ENCODE data around the gene ZC4H2.

ZC4H2 gene

GRCh38 chrX:64975491-64975890 is 759 bp downstream of the ZC4H2 start:
- ATAC-seq (ENCODE audit: insufficient read depth, low read depth) (peak; percentile 56), DNase-seq (peak; percentile 71)
- H3K9me3 ChIP-seq (ENCODE audit: insufficient read depth, low read length, severe bottlenecking), result no peaks in the 10 kb centered on the region
- H3K27me3 ChIP-seq (ENCODE audit: insufficient read depth, low read length, poor library complexity), result no peaks in the 10 kb centered on the region
- H4K20me1 ChIP-seq (ENCODE audit: insufficient read depth, low read length), result no peaks in the 10 kb centered on the region
- H3K36me3 ChIP-seq (ENCODE audit: insufficient read depth, low read length), result peaks cover 15% of the 10 kb centered on the region
- peaks cover 58% of the 10 kb centered on the region for H3K79me2 ChIP-seq (ENCODE audit: insufficient read depth, low read length)
- peak overlapping the region; percentile 71 to 84 for H3K4me3 ChIP-seq (ENCODE audit: low read depth in 1 of 2, low read length in 2 of 2)
- H3K9ac ChIP-seq (ENCODE audit: low read depth, low read length), result peak overlapping the region; percentile 83
- H3K4me1 ChIP-seq (ENCODE audit: insufficient read depth, low read length), result peaks cover 27% of the 10 kb centered on the region
- H2AFZ ChIP-seq (ENCODE audit: low read depth, low read length), result peak overlapping the region; percentile 69
- H3K27ac ChIP-seq (ENCODE audit: low read length), result peak overlapping the region; percentile 79
- peak overlapping the region; percentile 80 for H3K4me2 ChIP-seq (ENCODE audit: insufficient read depth, low read length)
- TF ChIP-seq EZH2 (IDR thresholded peaks at IDR 0.05; ENCODE audit: borderline replicate concordance, low read depth, low read length, severe bottlenecking) (no peak), CTCF (IDR thresholded peaks at IDR 0.05; ENCODE audit: borderline replicate concordance, extremely low read depth, low read length, poor library complexity, severe bottlenecking) (no peak)

- Histone ChIP-seq H3K27ac (ENCODE audit: low read length) (no peak overlapping the region), H2AFZ (ENCODE audit: low read depth, low read length) (no peak overlapping the region), H3K79me2 (ENCODE audit: insufficient read depth, low read length) (peaks cover 27% of the 10 kb centered on the region), H3K36me3 (ENCODE audit: insufficient read depth, low read length) (peaks cover 13% of the 10 kb centered on the region), H3K4me2 (ENCODE audit: insufficient read depth, low read length) (no peak overlapping the region), H3K4me1 (ENCODE audit: insufficient read depth, low read length) (no peaks in the 10 kb centered on the region), H4K20me1 (ENCODE audit: insufficient read depth, low read length) (no peaks in the 10 kb centered on the region), H3K4me3 (ENCODE audit: low read depth in 1 of 2, low read length in 2 of 2) (no peak overlapping the region), H3K27me3 (ENCODE audit: insufficient read depth, low read length, poor library complexity) (no peaks in the 10 kb centered on the region), H3K9ac (ENCODE audit: low read depth, low read length) (no peak overlapping the region), H3K9me3 (ENCODE audit: insufficient read depth, low read length, severe bottlenecking) (no peaks in the 10 kb centered on the region)
- no peak for TF ChIP-seq EZH2 (IDR thresholded peaks at IDR 0.05; ENCODE audit: borderline replicate concordance, low read depth, low read length, severe bottlenecking)
- TF ChIP-seq CTCF (IDR thresholded peaks at IDR 0.05; ENCODE audit: borderline replicate concordance, extremely low read depth, low read length, poor library complexity, severe bottlenecking), result no peak
- DNase-seq (no peak), ATAC-seq (ENCODE audit: insufficient read depth, low read depth) (no peak)
Observed at GRCh38 chrX:64925480-64925879, 50.8 kb downstream of the ZC4H2 start.

GRCh38 chrX:64908121-64908520 is 68.1 kb downstream of the ZC4H2 start:
- H3K9ac ChIP-seq (ENCODE audit: low read depth, low read length), result no peak overlapping the region
- no peak overlapping the region for H2AFZ ChIP-seq (ENCODE audit: low read depth, low read length)
- no peak for DNase-seq
- no peaks in the 10 kb centered on the region for H3K9me3 ChIP-seq (ENCODE audit: insufficient read depth, low read length, severe bottlenecking)
- no peak overlapping the region for H3K4me3 ChIP-seq (ENCODE audit: low read depth in 1 of 2, low read length in 2 of 2)
- no peak overlapping the region for H3K27ac ChIP-seq (ENCODE audit: low read length)
- no peak for ATAC-seq (ENCODE audit: insufficient read depth, low read depth)
- H3K27me3 ChIP-seq (ENCODE audit: insufficient read depth, low read length, poor library complexity), result no peaks in the 10 kb centered on the region
- TF ChIP-seq CTCF (IDR thresholded peaks at IDR 0.05; ENCODE audit: borderline replicate concordance, extremely low read depth, low read length, poor library complexity, severe bottlenecking) (no peak), EZH2 (IDR thresholded peaks at IDR 0.05; ENCODE audit: borderline replicate concordance, low read depth, low read length, severe bottlenecking) (no peak)
- no peaks in the 10 kb centered on the region for H3K79me2 ChIP-seq (ENCODE audit: insufficient read depth, low read length)
- no peak overlapping the region for H3K4me2 ChIP-seq (ENCODE audit: insufficient read depth, low read length)
- peaks cover 19% of the 10 kb centered on the region for H3K36me3 ChIP-seq (ENCODE audit: insufficient read depth, low read length)
- H3K4me1 ChIP-seq (ENCODE audit: insufficient read depth, low read length), result no peaks in the 10 kb centered on the region
- no peaks in the 10 kb centered on the region for H4K20me1 ChIP-seq (ENCODE audit: insufficient read depth, low read length)

All from DND-41 (cell line).